ENCODE measurements around the gene PCDHGA5.

Gene PCDHGA5

GRCh38 chr5:141371572-141372475 is 7.9 kb downstream of the PCDHGA5 start:
- peaks cover 48% of the 10 kb centered on the region for H3K9me3 ChIP-seq (ENCODE audit: control insufficient read depth, low read length)
- H2BK12ac ChIP-seq (ENCODE audit: low read length in 2 of 2): no peak overlapping the region
- H3K4ac ChIP-seq (ENCODE audit: low read depth in 1 of 2, low read length in 2 of 2): no peak overlapping the region
- DNase-seq: no peak
- H3K79me1 ChIP-seq (replicated peaks; ENCODE audit: low read length, poor library complexity, severe bottlenecking): no peaks in the 10 kb centered on the region
- no peak overlapping the region for H3K9ac ChIP-seq (ENCODE audit: low read length)
- H2BK5ac ChIP-seq (ENCODE audit: low read depth, low read length, poor library complexity, severe bottlenecking): no peak overlapping the region
- peak overlapping the region; percentile 30 to 31 for H3K4me3 ChIP-seq (ENCODE audit: insufficient read depth in 1 of 2, low read depth in 1 of 2, low read length in 2 of 2)
- H2BK15ac ChIP-seq (ENCODE audit: low read depth, poor library complexity, severe bottlenecking): no peak overlapping the region
- H2AK5ac ChIP-seq (ENCODE audit: low read length, severe bottlenecking): no peak overlapping the region
- H3K14ac ChIP-seq (ENCODE audit: low read length in 2 of 2): no peak overlapping the region
- H4K91ac ChIP-seq (ENCODE audit: low read length): no peak overlapping the region
- no peaks in the 10 kb centered on the region for H3K4me1 ChIP-seq (ENCODE audit: control insufficient read depth, insufficient read depth, low read depth, low read length)
- H4K8ac ChIP-seq (ENCODE audit: low read length): no peak overlapping the region
- H3K36me3 ChIP-seq (ENCODE audit: control insufficient read depth in 1 of 2, insufficient read depth in 2 of 2, low read depth in 1 of 2, low read length in 2 of 2): peaks cover 0 to 8% of the 10 kb centered on the region in 2 experiments
- H3K27me3 ChIP-seq (ENCODE audit: control insufficient read depth in 1 of 2, insufficient read depth in 1 of 2, low read length in 2 of 2): peaks cover 0 to 13% of the 10 kb centered on the region in 2 experiments
- no peak overlapping the region for H3K23ac ChIP-seq (ENCODE audit: low read length in 2 of 2)
- H3K18ac ChIP-seq (ENCODE audit: low read depth in 1 of 2, low read length in 2 of 2): no peak overlapping the region
- no peak overlapping the region for H2AFZ ChIP-seq (ENCODE audit: low read depth, low read length)
- no peak overlapping the region for H2BK120ac ChIP-seq (ENCODE audit: low read depth, low read length)
- WGBS: 94% methylated on average over 69 of the region's 69 CpGs
- no peak overlapping the region for H3K27ac ChIP-seq (ENCODE audit: low read length, poor library complexity, severe bottlenecking)
- no peak overlapping the region for H3K4me2 ChIP-seq (ENCODE audit: low read length, poor library complexity, severe bottlenecking)

- H2BK12ac ChIP-seq (ENCODE audit: low read length in 2 of 2): no peak within 1 kb of the TSS
- H3K14ac ChIP-seq (ENCODE audit: low read length in 2 of 2): no peak within 1 kb of the TSS
- peak within 1 kb of the TSS; percentile 51 for H3K9ac ChIP-seq (ENCODE audit: low read length)
- no peak within 1 kb of the TSS for H2BK5ac ChIP-seq (ENCODE audit: low read depth, low read length, poor library complexity, severe bottlenecking)
- H3K36me3 ChIP-seq (ENCODE audit: control insufficient read depth in 1 of 2, insufficient read depth in 2 of 2, low read depth in 1 of 2, low read length in 2 of 2): peaks cover 0 to 8% of the 10 kb centered on the region in 2 experiments
- H3K4me2 ChIP-seq (ENCODE audit: low read length, poor library complexity, severe bottlenecking): no peak within 1 kb of the TSS
- no peak within 1 kb of the TSS for H2BK120ac ChIP-seq (ENCODE audit: low read depth, low read length)
- no peaks in the 10 kb centered on the region for H3K79me1 ChIP-seq (replicated peaks; ENCODE audit: low read length, poor library complexity, severe bottlenecking)
- H3K23ac ChIP-seq (ENCODE audit: low read length in 2 of 2): no peak within 1 kb of the TSS
- H3K18ac ChIP-seq (ENCODE audit: low read depth in 1 of 2, low read length in 2 of 2): no peak within 1 kb of the TSS
- no peak within 1 kb of the TSS for H2BK15ac ChIP-seq (ENCODE audit: low read depth, poor library complexity, severe bottlenecking)
- H3K9me3 ChIP-seq (ENCODE audit: control insufficient read depth, low read length): peaks cover 57% of the 10 kb centered on the region
- H4K91ac ChIP-seq (ENCODE audit: low read length): no peak within 1 kb of the TSS
- no peak within 1 kb of the TSS for H2AFZ ChIP-seq (ENCODE audit: low read depth, low read length)
- H3K27me3 ChIP-seq (ENCODE audit: control insufficient read depth in 1 of 2, insufficient read depth in 1 of 2, low read length in 2 of 2): peaks cover 0 to 13% of the 10 kb centered on the region in 2 experiments
- no peaks in the 10 kb centered on the region for H3K4me1 ChIP-seq (ENCODE audit: control insufficient read depth, insufficient read depth, low read depth, low read length)
- WGBS: 89% methylated on average over 27 of the region's 27 CpGs
- H3K4me3 ChIP-seq (ENCODE audit: insufficient read depth in 1 of 2, low read depth in 1 of 2, low read length in 2 of 2): peak within 1 kb of the TSS in 1 of 2 experiments; percentile 75
- H4K8ac ChIP-seq (ENCODE audit: low read length): no peak within 1 kb of the TSS
- no peak within 1 kb of the TSS for H3K27ac ChIP-seq (ENCODE audit: low read length, poor library complexity, severe bottlenecking)
- H3K4ac ChIP-seq (ENCODE audit: low read depth in 1 of 2, low read length in 2 of 2): no peak within 1 kb of the TSS
- DNase-seq: no peak
- no peak within 1 kb of the TSS for H2AK5ac ChIP-seq (ENCODE audit: low read length, severe bottlenecking)
These were observed 9.8 kb downstream of the PCDHGA5 start, which contains the start of gene PCDHGA6 for GRCh38 chr5:141373673-141374317. Gene PCDHGA6, plus strand, starts transcription at chr5:141373891. Its CDS starts 193 bp downstream, at chr5:141374084.

- peaks cover 0 to 8% of the 10 kb centered on the region in 2 experiments for H3K36me3 ChIP-seq (ENCODE audit: control insufficient read depth in 1 of 2, insufficient read depth in 2 of 2, low read depth in 1 of 2, low read length in 2 of 2)
- H3K79me1 ChIP-seq (replicated peaks; ENCODE audit: low read length, poor library complexity, severe bottlenecking): no peaks in the 10 kb centered on the region
- 91% methylated on average over 14 of the region's 14 CpGs for WGBS
- no peak overlapping the region for H4K8ac ChIP-seq (ENCODE audit: low read length)
- no peak overlapping the region for H2AK5ac ChIP-seq (ENCODE audit: low read length, severe bottlenecking)
- H3K23ac ChIP-seq (ENCODE audit: low read length in 2 of 2): no peak overlapping the region
- H3K27ac ChIP-seq (ENCODE audit: low read length, poor library complexity, severe bottlenecking): no peak overlapping the region
- no peaks in the 10 kb centered on the region for H3K4me1 ChIP-seq (ENCODE audit: control insufficient read depth, insufficient read depth, low read depth, low read length)
- peaks cover 60% of the 10 kb centered on the region for H3K9me3 ChIP-seq (ENCODE audit: control insufficient read depth, low read length)
- no peak overlapping the region for H4K91ac ChIP-seq (ENCODE audit: low read length)
- peak overlapping the region in 1 of 2 experiments; percentile 75 for H3K4me3 ChIP-seq (ENCODE audit: insufficient read depth in 1 of 2, low read depth in 1 of 2, low read length in 2 of 2)
- no peak overlapping the region for H3K4me2 ChIP-seq (ENCODE audit: low read length, poor library complexity, severe bottlenecking)
- no peak overlapping the region for H2AFZ ChIP-seq (ENCODE audit: low read depth, low read length)
- no peak overlapping the region for H3K14ac ChIP-seq (ENCODE audit: low read length in 2 of 2)
- peaks cover 0 to 13% of the 10 kb centered on the region in 2 experiments for H3K27me3 ChIP-seq (ENCODE audit: control insufficient read depth in 1 of 2, insufficient read depth in 1 of 2, low read length in 2 of 2)
- H3K4ac ChIP-seq (ENCODE audit: low read depth in 1 of 2, low read length in 2 of 2): no peak overlapping the region
- no peak overlapping the region for H3K18ac ChIP-seq (ENCODE audit: low read depth in 1 of 2, low read length in 2 of 2)
- no peak overlapping the region for H2BK5ac ChIP-seq (ENCODE audit: low read depth, low read length, poor library complexity, severe bottlenecking)
- no peak overlapping the region for H2BK120ac ChIP-seq (ENCODE audit: low read depth, low read length)
- H3K9ac ChIP-seq (ENCODE audit: low read length): no peak overlapping the region
- H2BK15ac ChIP-seq (ENCODE audit: low read depth, poor library complexity, severe bottlenecking): no peak overlapping the region
- no peak for DNase-seq
- H2BK12ac ChIP-seq (ENCODE audit: low read length in 2 of 2): no peak overlapping the region
These were observed 10.7 kb downstream of the PCDHGA5 start for GRCh38 chr5:141374627-141375026.
